Testis (tissue), 2 donors: ENCODE measurements around the gene HRH3.

Experiments used
- POLR2A ChIP-seq: fragments of 450-650 bp; IDR thresholded peaks from one replicate; pipeline ENCODE4 v1.6.1; 2017; ENCODE audit warnings: antibody characterized with exemption, mild to moderate bottlenecking, moderate library complexity
- TF ChIP-seq, protein P1 (sequence below), 3 experiments: fragments of 450-650 bp in 2 of 3; fragments of 200-600 bp in 1 of 3; sonication (generic) in 1 of 3; IDR thresholded peaks; one replicate each; pipeline ENCODE4 v1.5.1; 2016 to 2019; ENCODE audit warnings: antibody characterized with exemption in 3 of 3, mild to moderate bottlenecking in 2 of 3, moderate library complexity in 1 of 3

DNA sequence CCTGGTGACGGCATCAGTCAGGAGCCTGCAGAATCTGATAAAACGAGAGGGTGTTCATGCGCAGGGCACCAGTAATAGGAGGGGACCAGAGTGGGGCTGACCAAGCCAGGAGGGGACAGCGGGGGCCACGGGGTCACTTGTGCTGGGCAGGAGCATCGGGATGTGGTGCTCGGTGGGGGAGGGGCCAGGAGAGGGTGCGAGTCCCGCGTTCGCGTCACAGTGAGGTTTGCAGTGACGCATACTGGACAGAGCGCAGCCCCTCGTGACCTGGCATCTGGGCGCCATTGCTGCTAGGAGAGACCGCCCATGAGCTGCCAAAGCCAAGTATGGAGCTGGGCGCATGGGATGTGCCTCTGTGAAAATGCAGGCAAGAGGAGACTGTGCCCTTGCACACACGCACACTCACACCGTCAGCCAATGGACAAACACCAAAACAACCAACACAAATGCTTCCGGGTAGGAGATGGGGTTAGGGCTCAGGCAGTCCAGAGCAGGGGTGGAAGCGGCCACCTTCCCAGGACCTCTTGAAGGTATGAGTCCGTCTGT, 51.1 kb downstream of the HRH3 start:
- TF ChIP-seq, protein P1, sequence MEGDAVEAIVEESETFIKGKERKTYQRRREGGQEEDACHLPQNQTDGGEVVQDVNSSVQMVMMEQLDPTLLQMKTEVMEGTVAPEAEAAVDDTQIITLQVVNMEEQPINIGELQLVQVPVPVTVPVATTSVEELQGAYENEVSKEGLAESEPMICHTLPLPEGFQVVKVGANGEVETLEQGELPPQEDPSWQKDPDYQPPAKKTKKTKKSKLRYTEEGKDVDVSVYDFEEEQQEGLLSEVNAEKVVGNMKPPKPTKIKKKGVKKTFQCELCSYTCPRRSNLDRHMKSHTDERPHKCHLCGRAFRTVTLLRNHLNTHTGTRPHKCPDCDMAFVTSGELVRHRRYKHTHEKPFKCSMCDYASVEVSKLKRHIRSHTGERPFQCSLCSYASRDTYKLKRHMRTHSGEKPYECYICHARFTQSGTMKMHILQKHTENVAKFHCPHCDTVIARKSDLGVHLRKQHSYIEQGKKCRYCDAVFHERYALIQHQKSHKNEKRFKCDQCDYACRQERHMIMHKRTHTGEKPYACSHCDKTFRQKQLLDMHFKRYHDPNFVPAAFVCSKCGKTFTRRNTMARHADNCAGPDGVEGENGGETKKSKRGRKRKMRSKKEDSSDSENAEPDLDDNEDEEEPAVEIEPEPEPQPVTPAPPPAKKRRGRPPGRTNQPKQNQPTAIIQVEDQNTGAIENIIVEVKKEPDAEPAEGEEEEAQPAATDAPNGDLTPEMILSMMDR (IDR thresholded peaks at IDR 0.05), result no peak
- no peak for TF ChIP-seq POLR2A
